Type B pancreatic cell (in vitro differentiated cells): Measurements from ENCODE around the gene MMEL1. TPM values are rescaled to one million over a fixed set of nuclear protein-coding genes. Genes with fewer than 3 reads are reported as not detected.
"Not testable (repeated sequence)": the region's sequence is repeated elsewhere in the genome, so short reads cannot be mapped to it uniquely, and the experiment has no call there.

ENCODE experiments used
- DNase-seq: peaks from one replicate; pipeline ENCODE4 v3.0.0; 2021; ENCODE audit warnings: mixed read lengths; ENCODE audit not compliant: unreplicated experiment; ENCODE audit errors: extremely low spot score
- H3K27ac Mint-ChIP-seq: 2 replicates; pipeline ENCODE4 v1.8.0; 2021; ENCODE audit warnings: mild to moderate bottlenecking, mixed read lengths
- H3K27me3 Mint-ChIP-seq: 2 replicates; pipeline ENCODE4 v1.8.0; 2021; ENCODE audit warnings: mixed read lengths
- H3K36me3 Mint-ChIP-seq: 2 replicates; pipeline ENCODE4 v1.8.0; 2021; ENCODE audit warnings: mixed read lengths
- H3K4me1 Mint-ChIP-seq: one replicate; pipeline ENCODE4 v1.8.0; 2021; ENCODE audit warnings: mixed read lengths; ENCODE audit not compliant: unreplicated experiment
- H3K4me3 Mint-ChIP-seq: 2 replicates; pipeline ENCODE4 v1.8.0; 2021; ENCODE audit warnings: mild to moderate bottlenecking, mixed read lengths
- H3K9me3 Mint-ChIP-seq: 2 replicates; pipeline ENCODE4 v1.8.0; 2021; ENCODE audit warnings: mixed read lengths
- total RNA-seq: library from RNA; stranded (reverse); gene quantifications from 2 replicates; pipeline ENCODE4 v1.2.1, GENCODE V29; 2021; ENCODE audit warnings: low replicate concordance
- TF ChIP-seq, protein P1 (sequence below): fragments of 200-600 bp; sonication (generic); conservative IDR thresholded peaks from 2 replicates; pipeline ENCODE4 v1.5.0; 2021; ENCODE audit warnings: antibody characterized with exemption, mild to moderate bottlenecking

The MMEL1 gene
- total RNA-seq, 1 donor from 2014 or later: 1.1 TPM

DNA sequence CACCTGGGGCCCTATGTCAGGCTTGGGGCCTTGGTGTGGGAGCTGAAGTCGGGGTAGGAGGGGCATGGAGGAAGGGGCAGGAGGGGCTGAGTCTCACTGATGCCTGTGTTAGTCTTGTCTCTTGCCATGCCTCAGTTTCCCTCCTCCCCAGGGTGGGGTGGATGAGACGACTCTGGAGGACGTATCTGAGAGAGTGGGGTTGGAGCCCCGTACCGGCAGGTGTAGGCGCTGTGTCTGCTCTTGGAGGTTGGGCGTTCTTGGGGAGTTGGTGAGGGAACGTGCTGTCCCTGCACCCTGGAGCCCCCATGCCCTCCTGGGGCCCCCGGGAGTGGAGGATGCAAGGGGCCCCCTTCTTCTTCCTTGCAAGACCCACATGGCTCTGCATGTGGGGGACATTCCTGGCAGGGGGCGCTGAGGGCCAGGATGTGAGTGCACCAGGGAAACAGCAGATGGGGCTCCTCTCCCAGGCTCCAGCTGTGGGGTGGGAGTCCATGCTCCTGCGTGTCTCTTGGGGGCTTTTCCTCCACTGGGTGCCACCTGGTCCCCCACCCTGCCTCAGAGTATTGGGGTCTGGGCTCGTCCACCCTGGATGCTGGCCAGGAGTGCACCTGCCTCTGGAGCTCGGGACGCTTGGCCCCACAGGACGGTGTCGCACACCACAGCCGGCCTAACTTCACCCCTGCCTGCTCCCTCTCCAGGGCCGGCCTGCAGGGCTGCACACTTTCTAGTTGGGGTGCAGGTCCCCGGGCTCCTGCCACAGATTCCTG, 78.0 kb downstream of the MMEL1 start:
- Mint-ChIP-seq H3K27ac (no peak overlapping the region), H3K27me3 (no peaks in the 10 kb centered on the region), H3K4me3 (no peak overlapping the region), H3K36me3 (no peaks in the 10 kb centered on the region), H3K4me1 (peaks cover 5% of the 10 kb centered on the region), H3K9me3 (no peaks in the 10 kb centered on the region)
- no peak for DNase-seq
- TF ChIP-seq, protein P1, sequence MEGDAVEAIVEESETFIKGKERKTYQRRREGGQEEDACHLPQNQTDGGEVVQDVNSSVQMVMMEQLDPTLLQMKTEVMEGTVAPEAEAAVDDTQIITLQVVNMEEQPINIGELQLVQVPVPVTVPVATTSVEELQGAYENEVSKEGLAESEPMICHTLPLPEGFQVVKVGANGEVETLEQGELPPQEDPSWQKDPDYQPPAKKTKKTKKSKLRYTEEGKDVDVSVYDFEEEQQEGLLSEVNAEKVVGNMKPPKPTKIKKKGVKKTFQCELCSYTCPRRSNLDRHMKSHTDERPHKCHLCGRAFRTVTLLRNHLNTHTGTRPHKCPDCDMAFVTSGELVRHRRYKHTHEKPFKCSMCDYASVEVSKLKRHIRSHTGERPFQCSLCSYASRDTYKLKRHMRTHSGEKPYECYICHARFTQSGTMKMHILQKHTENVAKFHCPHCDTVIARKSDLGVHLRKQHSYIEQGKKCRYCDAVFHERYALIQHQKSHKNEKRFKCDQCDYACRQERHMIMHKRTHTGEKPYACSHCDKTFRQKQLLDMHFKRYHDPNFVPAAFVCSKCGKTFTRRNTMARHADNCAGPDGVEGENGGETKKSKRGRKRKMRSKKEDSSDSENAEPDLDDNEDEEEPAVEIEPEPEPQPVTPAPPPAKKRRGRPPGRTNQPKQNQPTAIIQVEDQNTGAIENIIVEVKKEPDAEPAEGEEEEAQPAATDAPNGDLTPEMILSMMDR: peak; percentile 52

GRCh38 chr1:2553871-2554620, 78.8 kb downstream of the MMEL1 start:
- Mint-ChIP-seq H3K27me3 (no peaks in the 10 kb centered on the region), H3K36me3 (no peaks in the 10 kb centered on the region), H3K4me1 (peaks cover 5% of the 10 kb centered on the region), H3K4me3 (no peak overlapping the region), H3K9me3 (no peaks in the 10 kb centered on the region), H3K27ac (no peak overlapping the region)
- DNase-seq: no peak
- TF ChIP-seq, protein P1: no peak

DNA sequence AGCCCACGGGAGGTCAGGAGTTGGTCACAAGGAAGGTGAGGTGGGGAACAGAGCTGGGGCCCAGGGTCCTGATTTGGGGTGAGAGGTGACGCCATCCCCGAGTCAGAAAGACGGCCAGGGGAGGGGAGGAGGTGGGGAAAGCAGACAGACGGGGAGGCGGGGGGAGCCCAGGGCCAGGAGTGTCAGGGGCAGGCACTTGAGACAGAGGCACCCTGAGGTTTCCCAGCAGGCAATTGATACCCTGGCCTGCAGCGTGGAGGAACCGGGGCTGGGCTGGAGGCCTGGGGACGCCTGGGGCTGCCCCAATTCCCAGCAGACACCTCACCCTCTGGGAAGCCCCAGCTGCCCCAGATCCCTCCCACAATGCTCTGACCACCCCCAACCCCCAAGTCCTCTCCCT, 79.7 kb downstream of the MMEL1 start:
- not testable (repeated sequence) for H3K27ac Mint-ChIP-seq, H3K4me1 Mint-ChIP-seq, H3K9me3 Mint-ChIP-seq, H3K36me3 Mint-ChIP-seq, H3K4me3 Mint-ChIP-seq, DNase-seq, H3K27me3 Mint-ChIP-seq

- H3K4me1 Mint-ChIP-seq: peaks cover 5% of the 10 kb centered on the region
- TF ChIP-seq, protein P1: no peak
- H3K4me3 Mint-ChIP-seq: no peak overlapping the region
- H3K36me3 Mint-ChIP-seq: no peaks in the 10 kb centered on the region
- no peak for DNase-seq
- H3K27me3 Mint-ChIP-seq: no peaks in the 10 kb centered on the region
- no peak overlapping the region for H3K27ac Mint-ChIP-seq
- no peaks in the 10 kb centered on the region for H3K9me3 Mint-ChIP-seq
Measured at GRCh38 chr1:2552189-2552588, 80.6 kb downstream of the MMEL1 start.

- not testable (repeated sequence) for DNase-seq, H3K36me3 Mint-ChIP-seq, H3K9me3 Mint-ChIP-seq, H3K4me3 Mint-ChIP-seq, H3K27me3 Mint-ChIP-seq, H3K4me1 Mint-ChIP-seq, H3K27ac Mint-ChIP-seq
Measured at GRCh38 chr1:2551544-2551943, 81.3 kb downstream of the MMEL1 start.

- H3K9me3 Mint-ChIP-seq, H3K27me3 Mint-ChIP-seq, H3K36me3 Mint-ChIP-seq, H3K4me1 Mint-ChIP-seq, H3K27ac Mint-ChIP-seq, DNase-seq, H3K4me3 Mint-ChIP-seq: not testable (repeated sequence)
Measured at GRCh38 chr1:2550309-2550861, 82.4 kb downstream of the MMEL1 start.

DNA sequence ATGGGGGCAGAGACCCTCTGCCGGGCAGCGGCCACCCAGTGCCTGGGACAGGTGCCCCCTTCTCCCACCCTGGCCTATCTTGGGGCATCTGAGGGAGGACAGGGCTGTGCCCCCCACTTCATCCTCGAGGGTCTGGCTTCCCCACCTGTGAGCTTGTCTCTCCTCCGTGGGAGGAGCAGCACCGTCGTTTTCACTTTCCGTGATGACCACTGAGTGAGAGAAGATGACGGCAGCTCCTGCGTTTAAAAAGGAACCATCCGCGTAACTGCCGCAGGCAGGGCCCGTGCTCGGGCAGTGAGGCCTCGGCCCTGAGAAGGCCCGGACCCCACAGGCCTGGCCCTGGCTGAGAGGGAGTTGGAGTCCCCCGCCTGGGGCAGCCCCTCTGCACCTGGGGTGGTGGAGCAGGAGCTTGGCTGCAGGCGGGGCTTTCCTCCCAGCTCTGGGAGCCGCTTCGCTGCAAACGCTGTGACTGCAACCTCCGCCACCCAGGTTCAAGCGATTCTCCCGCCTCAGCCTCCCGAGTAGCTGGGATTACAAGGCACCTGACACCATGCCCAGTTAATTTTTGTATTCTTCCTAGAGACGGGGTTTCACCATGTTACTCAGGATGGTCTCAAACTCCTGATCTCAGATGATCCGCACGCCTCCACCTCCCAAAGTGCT, 83.3 kb downstream of the MMEL1 start:
- not testable (repeated sequence) for DNase-seq, H3K9me3 Mint-ChIP-seq, H3K4me1 Mint-ChIP-seq, H3K27me3 Mint-ChIP-seq, H3K36me3 Mint-ChIP-seq, H3K27ac Mint-ChIP-seq, H3K4me3 Mint-ChIP-seq
